MM.1S (cell line): ENCODE results near the gene ACAA2.

ENCODE experiments used
- CTCF ChIP-seq: fragments of 300-600 bp; sonication (generic); IDR thresholded peaks from 2 replicates; pipeline ENCODE4 v1.5.1; 2016; ENCODE audit warnings: antibody characterized with exemption, low read length, mixed read lengths
- EZH2 ChIP-seq: fragments of 300-600 bp; sonication (generic); optimal IDR thresholded peaks from 2 replicates; pipeline ENCODE3; 2017; ENCODE audit warnings: low read depth, mild to moderate bottlenecking, antibody characterized with exemption, low read length, mixed read lengths
- EZH2phosphoT487 ChIP-seq: fragments of 300-600 bp; sonication (generic); IDR thresholded peaks from 2 replicates; pipeline ENCODE4 v1.6.1; 2018; ENCODE audit warnings: antibody characterized with exemption, low read length

DNA sequence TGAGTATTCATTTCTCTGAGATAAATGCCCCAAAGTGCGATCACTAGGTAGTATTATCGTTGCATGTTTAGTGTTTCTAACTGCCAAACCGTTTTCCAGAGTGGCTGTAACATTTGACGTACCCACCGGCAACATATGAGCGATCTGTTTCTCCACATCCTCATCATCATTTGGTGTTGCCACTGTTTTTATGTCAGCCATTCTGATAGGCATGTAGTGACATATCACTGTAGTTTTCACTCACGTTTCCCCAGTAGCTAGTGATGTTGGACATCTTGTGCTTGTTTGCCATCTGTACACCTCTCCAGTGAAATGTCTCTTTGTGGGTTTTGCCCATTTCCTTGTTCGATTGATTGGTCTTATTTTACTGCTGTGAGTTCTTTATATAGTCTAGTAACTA lies 63.8 kb downstream of the ACAA2 start:
- TF ChIP-seq CTCF (no peak), EZH2 (no peak), EZH2phosphoT487 (no peak)
